ENCODE results near the gene TMEM86B.
"Not testable (repeated sequence)": the region's sequence is repeated elsewhere in the genome, so short reads cannot be mapped to it uniquely, and the experiment has no call there.

Gene TMEM86B

GRCh38 chr19:55241935-55242464 lies 13.4 kb upstream of the TMEM86B start:
- DNase-seq (ENCODE audit: low spot score) = no peak

- DNase-seq (ENCODE audit: low spot score) = no peak
Observed at GRCh38 chr19:55241143-55241934, 12.8 kb upstream of the TMEM86B start.

DNA sequence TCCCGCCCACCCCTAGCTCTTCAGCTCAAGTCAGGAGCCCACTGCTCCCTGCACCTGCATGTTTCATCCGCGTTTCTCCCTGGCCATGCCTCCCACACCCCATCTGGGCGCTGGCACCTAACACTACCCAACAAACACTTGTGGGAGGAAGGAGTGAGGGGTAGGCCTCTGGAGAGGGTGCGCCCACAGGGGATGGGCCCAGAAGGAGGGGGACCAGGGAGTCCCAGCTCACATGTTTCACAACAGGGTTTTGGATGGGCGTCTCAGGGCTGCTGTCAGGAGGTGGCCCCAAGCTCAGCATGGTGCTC lies 12.1 kb upstream of the TMEM86B start:
- no peak for DNase-seq (ENCODE audit: low spot score)

DNA sequence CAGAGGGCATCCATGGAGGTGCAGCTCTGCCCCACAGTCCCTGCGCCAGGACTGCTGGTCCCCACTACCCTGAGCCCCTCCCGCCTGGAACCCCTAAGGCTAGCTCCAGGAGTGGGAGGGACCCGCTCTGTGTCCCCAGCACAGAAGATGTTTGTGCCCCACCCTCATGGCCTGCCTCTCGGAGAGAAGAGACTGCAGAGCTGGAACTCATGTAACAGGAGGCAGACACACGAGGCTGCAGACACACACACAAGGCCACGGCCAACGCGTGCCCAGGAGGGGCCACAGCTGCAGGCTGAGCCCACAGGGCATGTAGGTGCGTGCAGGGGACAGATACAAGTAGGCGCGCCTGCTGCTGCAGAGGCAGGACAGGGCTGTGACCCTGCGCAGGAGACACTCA lies 10.4 kb upstream of the TMEM86B start:
- DNase-seq (ENCODE audit: low spot score) = no peak

DNA sequence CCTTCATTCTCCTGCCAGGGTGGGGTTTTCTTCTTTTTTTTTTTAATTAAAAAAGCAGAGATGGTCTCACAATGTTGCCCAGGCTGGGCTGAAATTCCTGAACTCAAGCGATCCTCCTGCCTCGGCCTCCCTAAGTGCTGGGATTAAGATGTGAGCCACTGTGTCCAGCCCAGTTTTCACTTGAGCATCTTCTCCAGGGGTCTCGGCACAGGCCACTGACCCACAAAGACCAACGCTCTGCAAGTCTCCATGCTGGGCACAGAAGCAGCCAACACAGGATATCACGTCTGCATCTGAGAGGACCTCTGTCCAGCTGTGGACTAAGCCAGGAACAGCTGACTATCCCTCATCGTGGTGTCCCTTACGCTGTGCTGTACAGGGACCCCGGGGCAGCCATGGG lies 9.5 kb upstream of the TMEM86B start:
- DNase-seq (ENCODE audit: low spot score) = no peak

- no peak for DNase-seq (ENCODE audit: low spot score)
Observed at GRCh38 chr19:55232986-55233385, 4.4 kb upstream of the TMEM86B start.

- DNase-seq (ENCODE audit: low spot score) = no peak
Observed at GRCh38 chr19:55232286-55232602, 3.7 kb upstream of the TMEM86B start.

DNA sequence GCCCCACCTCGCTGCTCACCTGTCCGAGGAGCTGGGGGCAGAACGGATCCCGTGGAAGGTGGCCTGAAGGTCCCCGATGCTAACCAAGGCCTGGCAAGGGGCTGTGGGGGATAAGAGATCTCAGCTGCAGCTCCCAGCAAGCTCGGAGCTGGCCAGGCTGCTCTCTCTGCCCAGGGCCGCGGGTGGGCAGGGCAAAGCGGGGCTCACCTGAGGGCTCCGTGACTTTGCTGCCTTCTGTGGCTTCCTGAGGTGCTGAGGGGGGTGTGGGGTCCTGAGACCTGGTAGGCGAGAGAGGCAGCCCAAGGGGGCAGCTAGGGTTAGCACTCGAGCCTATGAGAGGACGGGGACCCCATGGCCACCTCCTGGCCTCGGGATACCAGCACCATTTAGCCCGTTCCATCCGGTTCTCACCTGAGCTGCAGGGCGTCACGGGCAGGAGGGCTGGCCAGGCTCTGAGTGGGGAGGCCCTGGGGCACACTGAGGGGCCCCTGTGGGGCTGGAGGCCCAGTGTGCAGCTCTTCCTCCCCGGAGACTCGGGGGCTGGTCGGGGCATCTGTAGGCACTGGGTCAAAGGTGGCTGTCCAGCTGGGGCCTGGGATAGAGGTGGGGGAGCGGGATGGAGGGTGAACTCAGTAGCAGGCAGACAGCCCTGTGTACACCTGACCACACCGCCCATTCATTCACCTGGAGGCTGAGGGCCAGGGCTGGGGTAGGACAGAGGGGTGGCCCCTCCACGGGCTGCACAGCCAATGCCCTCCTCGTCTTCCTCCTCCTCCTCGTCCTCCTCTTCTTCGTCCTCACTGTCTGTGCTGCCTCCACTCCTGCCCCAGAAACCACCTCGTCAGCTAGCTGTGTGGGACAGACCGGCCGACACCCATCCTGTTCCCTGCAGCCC lies 3.1 kb upstream of the TMEM86B start:
- DNase-seq (ENCODE audit: low spot score) = no peak

DNA sequence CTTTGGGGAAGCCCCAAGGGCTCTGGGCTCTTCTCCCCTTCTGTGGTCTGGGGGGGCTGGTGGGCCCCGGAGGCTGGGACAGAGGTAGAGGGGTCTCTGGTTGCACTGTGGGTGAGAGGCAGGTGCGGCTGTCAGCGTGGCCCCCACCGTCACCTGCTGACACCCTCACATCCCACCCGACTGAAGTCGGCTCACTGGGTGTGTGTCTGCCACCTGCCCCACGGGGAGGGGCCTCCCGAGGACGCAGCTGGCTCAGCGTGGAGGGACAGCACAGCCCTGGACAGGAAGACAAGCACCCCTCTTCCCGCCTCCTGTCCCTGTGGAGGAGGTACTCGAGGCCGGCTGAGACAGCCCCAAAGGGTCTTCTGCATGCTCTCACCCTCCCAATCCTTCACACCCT lies 2.2 kb upstream of the TMEM86B start:
- DNase-seq (ENCODE audit: low spot score) = no peak

DNA sequence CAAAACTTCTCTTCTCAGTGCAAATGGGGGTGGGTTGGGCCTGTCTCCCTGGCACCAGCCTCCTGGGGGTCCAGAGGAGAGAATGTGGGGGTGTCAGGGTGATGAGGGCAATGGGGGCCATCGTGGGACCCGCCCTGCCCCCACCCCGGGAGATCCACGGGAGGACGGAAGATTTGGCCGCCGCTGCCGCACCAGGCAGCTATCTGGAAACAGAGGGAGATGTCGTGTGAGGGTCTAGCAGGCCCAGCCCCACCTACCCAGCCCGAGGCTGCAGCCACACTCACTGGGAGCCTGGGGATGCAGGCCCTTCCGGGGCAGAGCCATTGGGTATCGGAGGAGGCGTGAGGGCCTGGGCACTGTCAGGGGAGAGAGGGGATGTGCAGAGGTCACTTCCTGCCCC lies 1.8 kb upstream of the TMEM86B start:
- DNase-seq (ENCODE audit: low spot score) = no peak

- DNase-seq (ENCODE audit: low spot score) = no peak
Observed at GRCh38 chr19:55229789-55230182, 1.2 kb upstream of the TMEM86B start.

DNA sequence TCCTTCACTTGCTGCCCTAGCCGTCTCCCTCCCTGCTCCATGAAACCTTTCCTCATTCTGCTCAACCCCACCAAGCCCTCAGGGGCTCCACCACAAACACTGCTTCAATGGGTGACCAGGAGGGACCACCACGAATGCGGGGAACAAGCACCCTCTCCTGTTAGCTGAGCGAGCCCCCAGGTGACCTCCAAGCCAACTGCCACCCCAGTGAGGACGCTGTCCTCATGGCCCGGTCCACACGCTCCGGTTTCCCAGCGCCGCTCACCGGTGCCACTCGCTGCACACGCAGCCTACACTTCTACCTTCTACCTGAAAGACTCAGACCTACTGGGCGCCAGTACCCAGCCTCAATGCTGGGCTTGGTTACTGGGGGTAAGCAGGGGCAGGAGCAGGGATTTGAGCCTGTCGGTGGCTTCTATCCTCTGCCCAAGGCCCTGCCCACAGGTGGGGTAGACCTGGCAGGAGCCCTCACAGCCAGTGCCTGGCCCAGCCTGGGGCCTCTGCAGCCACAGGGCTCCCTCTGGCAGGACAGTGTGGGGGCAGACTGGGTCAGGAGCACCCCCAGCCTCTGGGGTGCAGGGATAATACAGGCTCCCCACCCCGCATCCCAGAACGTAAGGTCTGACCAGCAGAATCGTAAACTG lies 704 bp upstream of the TMEM86B start:
- no peak for DNase-seq (ENCODE audit: low spot score)

DNA sequence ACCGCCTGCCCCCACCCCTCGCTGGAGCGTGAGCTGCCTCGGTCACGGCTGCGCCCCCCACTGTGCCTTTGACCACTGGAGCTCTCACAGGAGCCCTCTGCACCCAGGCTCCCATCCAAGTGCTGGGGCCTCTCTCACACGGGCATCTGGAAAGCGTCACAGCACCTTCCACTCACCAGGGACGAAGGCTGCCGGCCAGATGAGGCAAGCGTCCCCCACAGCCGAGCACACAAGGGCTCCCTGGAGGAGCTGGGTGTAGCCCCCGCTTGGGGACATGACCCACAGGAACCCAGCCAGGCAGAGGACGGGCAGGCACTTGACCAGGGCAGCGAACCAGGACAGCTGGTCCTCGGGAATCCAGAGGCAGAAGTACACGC lies 560 bp downstream of the TMEM86B start:
- no peak for DNase-seq (ENCODE audit: low spot score)

DNA sequence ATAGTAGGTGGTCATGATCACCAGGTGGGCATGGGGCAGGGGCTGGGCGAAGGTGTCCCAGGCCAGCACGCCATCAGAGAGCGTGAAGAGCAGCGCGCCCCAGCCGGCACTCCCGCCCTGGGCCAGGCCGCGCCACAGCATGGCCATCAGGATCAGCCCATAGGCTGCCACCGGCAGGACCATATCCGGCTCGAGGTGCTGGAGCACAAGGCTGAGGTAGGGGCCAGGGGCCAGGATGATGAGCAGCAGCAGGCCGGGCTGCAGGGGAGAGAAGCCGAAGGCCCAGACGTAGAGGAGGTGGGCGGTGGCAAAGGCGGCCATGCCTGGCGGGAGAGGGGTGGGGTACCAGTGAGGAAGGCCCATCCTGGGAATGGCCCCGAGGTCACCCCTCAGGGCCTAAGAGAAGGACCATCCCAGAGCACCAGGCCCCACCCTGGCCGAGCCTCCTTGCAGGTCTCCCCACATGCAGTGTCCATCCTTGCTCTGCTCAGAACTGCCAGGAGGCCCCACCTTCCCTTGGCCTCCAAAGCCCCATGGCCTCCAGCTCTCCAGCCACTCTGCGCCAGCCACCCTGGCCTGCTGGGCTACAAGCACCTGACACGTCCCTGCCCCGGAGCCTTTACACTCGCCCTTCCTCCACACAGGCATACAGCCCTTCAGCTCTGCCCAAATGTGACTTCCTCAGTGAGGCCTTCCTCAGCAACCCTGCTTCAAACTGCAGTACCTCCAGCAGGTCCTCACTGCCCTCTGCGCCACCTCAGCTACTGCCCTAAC lies 1.1 kb downstream of the TMEM86B start:
- DNase-seq (ENCODE audit: low spot score) = no peak

DNA sequence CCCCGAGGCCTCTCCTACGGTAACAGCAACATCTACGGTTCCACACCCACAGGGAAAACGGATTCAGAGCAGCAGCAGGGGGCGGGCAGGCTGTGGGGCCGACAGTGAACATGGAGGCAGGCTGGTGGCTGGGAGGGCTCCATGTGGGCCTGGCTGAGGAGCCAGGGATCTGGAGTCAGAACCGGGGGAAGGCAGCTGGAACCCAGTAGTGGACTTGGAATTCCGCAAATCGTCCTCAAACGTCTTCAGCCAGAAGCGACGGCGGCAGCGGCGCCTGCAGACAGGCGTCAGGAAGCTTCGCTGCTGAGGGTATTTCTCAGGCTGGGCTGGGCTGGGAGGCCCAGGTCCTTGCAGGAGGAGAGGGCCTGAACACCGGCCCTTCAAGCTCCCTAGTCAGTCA lies 1.8 kb downstream of the TMEM86B start:
- no peak for DNase-seq (ENCODE audit: low spot score)

- DNase-seq (ENCODE audit: low spot score) = no peak
Observed at GRCh38 chr19:55226273-55226672, 2.3 kb downstream of the TMEM86B start.

- DNase-seq (ENCODE audit: low spot score) = no peak
Observed at GRCh38 chr19:55225415-55225958, 3.1 kb downstream of the TMEM86B start.

- DNase-seq (ENCODE audit: low spot score) = not testable (repeated sequence)
Observed at GRCh38 chr19:55224679-55225414, 3.7 kb downstream of the TMEM86B start.

DNA sequence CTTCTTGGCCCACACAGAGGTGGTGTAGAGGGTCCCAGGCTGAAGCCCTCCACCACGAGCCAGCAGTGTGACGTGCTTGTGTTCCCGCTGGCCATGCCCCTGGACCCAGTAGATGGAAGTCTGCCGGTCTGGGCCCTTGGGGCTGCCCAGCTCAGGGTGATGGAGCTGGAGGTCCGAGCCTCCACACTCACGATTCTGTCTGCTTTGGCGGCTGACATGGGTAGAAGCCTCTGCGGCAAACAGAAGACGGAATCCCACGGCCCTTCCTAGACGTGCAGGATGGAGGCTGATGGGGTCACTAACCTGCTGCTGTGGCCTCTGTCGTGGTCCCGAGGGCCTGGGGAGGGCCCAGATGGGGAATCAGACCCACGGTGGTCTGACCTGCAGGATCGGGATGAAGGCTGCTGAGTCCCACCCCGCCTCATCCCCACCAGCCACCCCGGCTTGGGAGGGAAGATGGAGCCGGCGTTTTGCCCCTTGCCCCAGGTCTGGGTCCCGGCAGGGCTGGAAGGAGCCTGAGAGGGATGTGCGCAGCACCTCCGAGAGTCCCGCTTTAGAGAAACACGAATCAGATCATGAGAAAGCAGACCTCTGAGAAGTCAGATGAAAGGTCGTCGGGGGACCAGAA lies 4.4 kb downstream of the TMEM86B start:
- DNase-seq (ENCODE audit: low spot score) = peak; percentile 5

- no peak for DNase-seq (ENCODE audit: low spot score)
Observed at GRCh38 chr19:55223291-55224037, 5.1 kb downstream of the TMEM86B start.

Data from AG08396 (cell line).